GM12878 (cell line): ENCODE measurements around the gene CSMD2. TPM values are rescaled to one million over a fixed set of nuclear protein-coding genes. Genes with fewer than 3 reads are reported as not detected.

Experiments used
- ATAC-seq: fragments of 200-7000 bp; cut with Tn5 transposase; 3 replicates; pipeline ENCODE4 v1.9.1; 2020; ENCODE audit warnings: mild to moderate bottlenecking, moderate library complexity
- BruUV-seq: library from RNA; stranded (reverse); fragments of 400-500 nt; replicated peaks from 2 replicates; lab custom pipeline; 2021; lab: Mats Ljungman, UMichigan
- CTCF ChIA-PET: fragments of 300-600 bp; sonication (Branson Sonifier 250); formaldehyde crosslinking; extraction: SDS; loops from one replicate; lab custom pipeline; 2021; ENCODE audit warnings: inconsistent platforms; lab: Yijun Ruan, JAX
- POLR2A ChIA-PET: fragments of 350-600 bp; formaldehyde crosslinking; extraction: SDS; loops from one replicate; lab custom pipeline; 2021; ENCODE audit warnings: inconsistent platforms; lab: Charles Lee
- RAD21 ChIA-PET: fragments of 300-600 bp; sonication (Branson Sonifier 250); formaldehyde crosslinking; loops from one replicate; lab custom pipeline; 2023; ENCODE audit warnings: antibody characterized with exemption; ENCODE audit not compliant: unreplicated experiment; lab: Charles Lee
- SMC1A ChIA-PET: fragments of 300-600 bp; sonication (Branson Sonifier 250); formaldehyde crosslinking; loops from one replicate; lab custom pipeline; 2023; ENCODE audit not compliant: unreplicated experiment, uncharacterized antibody; lab: Charles Lee
- DNase-seq: peaks from one replicate; pipeline ENCODE4 v3.0.0-alpha.2; 2011; ENCODE audit warnings: low read depth, low spot score
- FAIRE-seq: peaks from 3 replicates; lab custom pipeline; 2011; peaks lifted over from hg19 to GRCh38; lab: Jason Lieb, UNC
- H2AFZ ChIP-seq: 2 replicates; pipeline ENCODE4 v1.6.0; 2011; ENCODE audit warnings: low read depth, low read length, control low read depth; ENCODE audit not compliant: control insufficient read depth
- H3K27ac ChIP-seq: 2 replicates; pipeline ENCODE4 v1.5.1; 2011; ENCODE audit warnings: control low read depth; ENCODE audit not compliant: control insufficient read depth, insufficient read depth
- H3K27me3 ChIP-seq, 2 experiments: replicated peaks in 1 of 2; 2 replicates each; pipeline versions ENCODE4 v1.6.0 to v1.6.1; 2011; ENCODE audit warnings: low read length in 1 of 2; ENCODE audit not compliant: control insufficient read depth in 2 of 2, insufficient read depth in 2 of 2
- H3K36me3 ChIP-seq, 2 experiments: 2 replicates each; pipeline ENCODE4 v1.5.1; 2011; ENCODE audit warnings: low read length in 1 of 2; ENCODE audit not compliant: control insufficient read depth in 2 of 2, insufficient read depth in 2 of 2
- H3K4me1 ChIP-seq: 2 replicates; pipeline ENCODE4 v1.6.1; 2011; ENCODE audit warnings: mild to moderate bottlenecking, low read length, moderate library complexity, mixed read lengths; ENCODE audit not compliant: control insufficient read depth, insufficient read depth
- H3K4me2 ChIP-seq: 2 replicates; pipeline ENCODE4 v1.6.0; 2011; ENCODE audit warnings: control low read depth; ENCODE audit not compliant: control insufficient read depth, insufficient read depth
- H3K4me3 ChIP-seq: fragments of 200-600 bp; sonication (generic); 2 replicates; pipeline ENCODE4 v1.5.1; 2016
- H3K79me2 ChIP-seq: 2 replicates; pipeline ENCODE4 v1.6.0; 2011; ENCODE audit warnings: low read length; ENCODE audit not compliant: control insufficient read depth, insufficient read depth
- H3K9ac ChIP-seq: 2 replicates; pipeline ENCODE4 v1.8.0; 2011; ENCODE audit warnings: low read length, control low read depth, mixed read lengths; ENCODE audit not compliant: control insufficient read depth, insufficient read depth
- H3K9me3 ChIP-seq: replicated peaks from 3 replicates; pipeline ENCODE4 v1.5.1; 2011; ENCODE audit warnings: mild to moderate bottlenecking, low read length; ENCODE audit not compliant: control insufficient read depth, insufficient read depth
- H4K20me1 ChIP-seq: 2 replicates; pipeline ENCODE4 v1.6.0; 2011; ENCODE audit not compliant: control insufficient read depth, insufficient read depth
- BCL11A ChIP-seq: IDR thresholded peaks from 2 replicates; pipeline ENCODE4 v1.6.1; 2011; ENCODE audit warnings: low read depth, low read length
- KAT2A ChIP-seq: conservative IDR thresholded peaks from 2 replicates; pipeline ENCODE4 v1.6.1; 2011; ENCODE audit warnings: low read depth, low read length; ENCODE audit not compliant: control insufficient read depth
- NR2C1 ChIP-seq: fragments of 450-650 bp; IDR thresholded peaks from 2 replicates; pipeline ENCODE4 v1.6.1; 2017; ENCODE audit warnings: antibody characterized with exemption, mild to moderate bottlenecking, moderate library complexity
- RAD21 ChIP-seq: IDR thresholded peaks from 2 replicates; pipeline ENCODE4 v1.6.1; 2011; ENCODE audit warnings: mild to moderate bottlenecking, low read depth, low read length, moderate library complexity; ENCODE audit not compliant: insufficient read depth
- RAD51 ChIP-seq: fragments of 450-650 bp; IDR thresholded peaks from 2 replicates; pipeline ENCODE4 v1.6.1; 2016; ENCODE audit warnings: moderate library complexity, mild to moderate bottlenecking, inconsistent platforms
- SIN3A ChIP-seq: IDR thresholded peaks from 2 replicates; pipeline ENCODE4 v1.6.1; 2012; ENCODE audit warnings: low read depth, low read length, improper control_type of control experiment
- SMAD1 ChIP-seq: fragments of 450-650 bp; IDR thresholded peaks from 2 replicates; pipeline ENCODE4 v1.6.1; 2018; ENCODE audit warnings: mild to moderate bottlenecking, low read depth; ENCODE audit not compliant: partially characterized antibody
- SMC3 ChIP-seq: IDR thresholded peaks from 2 replicates; pipeline ENCODE4 v1.6.1; 2011; ENCODE audit warnings: low read length, improper control_type of control experiment, borderline replicate concordance
- ZNF274 ChIP-seq: IDR thresholded peaks from one replicate; pipeline ENCODE4 v1.8.0; 2011; ENCODE audit not compliant: insufficient read length, insufficient read depth
- ZZZ3 ChIP-seq: IDR thresholded peaks from 2 replicates; pipeline ENCODE4 v1.6.1; 2011; ENCODE audit warnings: low read depth; ENCODE audit not compliant: control insufficient read depth, insufficient read length
- WGBS: methylation state at CpG from one replicate; pipeline ENCODE4 v1.1.6; 2016; ENCODE audit warnings: low lambda C conversion rate; ENCODE audit not compliant: insufficient replicate concordance, insufficient coverage; ENCODE audit errors: missing lambda C conversion rate; 5-methylcytosine and 5-hydroxymethylcytosine counted together
- in situ Hi-C: fragments of 300-500 bp; cut with MboI; formaldehyde crosslinking; loops from 9 replicates; pipeline ENCODE4 v1.14.3; 2018; ENCODE audit warnings: mixed read lengths
- intact Hi-C: fragments of 100-400 bp; cut with micrococcal nuclease; formaldehyde crosslinking; loops from one replicate; pipeline ENCODE4 v1.14.2; 2022; ENCODE audit not compliant: unreplicated experiment
- polyA plus RNA-seq, 11 experiments: library from polyadenylated mRNA; depleted of rRNA in 4 of 11; unstranded in 6 of 11; stranded (reverse) in 5 of 11; fragments of >200 nt; fragmentation: Nextera tagmentation in 4 of 11; fragmentation: Illumina TruSeq in 1 of 11; extraction: Ambion mirVana in 4 of 11; extraction: Trizol in 1 of 11; gene quantifications; 1 replicate in 1 of 11; 2 replicates in 10 of 11; pipeline versions ENCODE4 v1.2.1 to v1.2.3, GENCODE V29; 2011 to 2016; ENCODE audit warnings: inconsistent platforms in 2 of 11, missing spikeins in 2 of 11, low read depth in 1 of 11
- total RNA-seq, 4 experiments: library from RNA; depleted of rRNA in 3 of 4; stranded (reverse); fragments of >200 nt in 3 of 4; fragmentation: Illumina TruSeq in 1 of 4; extraction: Trizol in 1 of 4; gene quantifications; 2 replicates each; pipeline versions ENCODE4 v1.2.1 to v1.2.3, GENCODE V29; 2013 to 2021
- TF ChIP-seq, protein P1 (sequence below): IDR thresholded peaks from 2 replicates; pipeline ENCODE4 v1.6.1; 2011; ENCODE audit warnings: borderline replicate concordance, low read depth, mild to moderate bottlenecking, moderate library complexity, mixed read lengths, low read length; ENCODE audit not compliant: insufficient read depth; ENCODE audit errors: extremely low read length
- TF ChIP-seq, protein P2 (sequence below): fragments of 450-650 bp; formaldehyde crosslinking; IDR thresholded peaks from 2 replicates; pipeline ENCODE4 v1.5.0; 2022; ENCODE audit warnings: mild to moderate bottlenecking, missing genetic modification characterization
- TF ChIP-seq, protein P3 (sequence below): fragments of 450-650 bp; IDR thresholded peaks from 2 replicates; pipeline ENCODE4 v1.6.1; 2016; ENCODE audit warnings: mild to moderate bottlenecking

The CSMD2 gene
- total and polyA plus RNA-seq, 10 of the 15 experiments (the other 5 are each of a cell fraction or from before 2014, with no cell fraction given) = under 0.01 TPM; not detected in 9

DNA sequence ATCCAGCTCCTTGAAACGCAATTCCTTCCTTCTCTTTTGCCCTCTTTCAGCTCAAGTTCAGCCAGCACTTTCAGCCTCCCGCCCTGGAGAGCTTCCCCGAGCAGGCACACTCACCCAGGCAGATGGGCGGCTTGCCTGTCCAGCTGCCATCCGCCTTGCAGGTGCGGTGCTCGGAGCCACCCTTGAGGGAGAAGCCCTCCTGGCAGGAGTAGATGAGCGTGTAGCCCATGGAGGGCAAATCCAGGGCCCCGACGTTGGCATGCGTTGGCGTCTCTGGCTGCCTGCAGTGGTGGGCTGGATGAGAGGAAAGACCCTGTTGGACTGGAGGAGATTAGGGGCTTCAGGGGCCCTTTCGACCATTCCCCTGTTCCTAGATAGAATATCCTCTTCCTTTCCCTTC lies 632.1 kb downstream of the CSMD2 start:
- no peak overlapping the region for H3K4me2 ChIP-seq
- no peaks in the 10 kb centered on the region for H4K20me1 ChIP-seq
- no peak overlapping the region for H3K9ac ChIP-seq
- POLR2A ChIA-PET = no interaction called here
- SMC1A ChIA-PET = no interaction called here
- no TSS peak for BruUV-seq
- no peak overlapping the region for H3K27ac ChIP-seq
- H2AFZ ChIP-seq = no peak overlapping the region
- RAD21 ChIA-PET = no interaction called here
- in situ Hi-C loops = no loop called here
- CTCF ChIA-PET = no interaction called here
- intact Hi-C loops = no loop called here
- no peak overlapping the region for H3K4me3 ChIP-seq
- no peak for DNase-seq
- TF ChIP-seq RAD21 = no peak
- TF ChIP-seq SIN3A = no peak
- H3K79me2 ChIP-seq = no peaks in the 10 kb centered on the region
- H3K9me3 ChIP-seq = no peaks in the 10 kb centered on the region; the same call in 2 of the 3 replicates
- 43% methylated on average over 13 of the region's 13 CpGs for WGBS
- H3K27me3 ChIP-seq = peaks cover 0 to 3% of the 10 kb centered on the region in 2 experiments; a peak in 1 of 4 replicates
- no peaks in the 10 kb centered on the region for H3K4me1 ChIP-seq
- no peak for FAIRE-seq
- ATAC-seq = no peak
- H3K36me3 ChIP-seq = no peaks in the 10 kb centered on the region

DNA sequence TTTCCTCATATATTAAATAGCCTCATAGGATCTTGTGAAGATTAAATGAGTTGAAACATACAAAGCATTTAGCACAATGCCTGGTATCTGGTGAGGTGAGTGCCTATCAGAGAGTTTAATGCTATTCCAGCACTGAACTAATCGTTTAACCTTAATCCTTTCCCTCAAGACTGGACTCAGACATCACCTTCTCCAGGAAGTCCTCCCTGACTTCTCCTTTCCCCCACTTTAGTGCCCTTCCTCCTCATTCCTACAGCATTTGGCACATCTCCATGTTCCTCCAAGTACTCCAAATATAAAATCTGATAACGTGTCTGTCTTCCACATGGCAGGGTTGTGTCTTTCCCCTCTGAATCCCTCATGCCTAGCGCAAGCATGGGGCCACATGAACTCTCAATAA lies 632.8 kb downstream of the CSMD2 start:
- Histone ChIP-seq H3K9me3 (no peaks in the 10 kb centered on the region; the same call in 2 of the 3 replicates), H3K27me3 (peaks cover 0 to 3% of the 10 kb centered on the region in 2 experiments; a peak in 1 of 4 replicates), H3K9ac (no peak overlapping the region), H2AFZ (no peak overlapping the region), H3K4me3 (no peak overlapping the region), H3K79me2 (no peaks in the 10 kb centered on the region), H3K4me2 (no peak overlapping the region), H3K4me1 (no peaks in the 10 kb centered on the region), H3K27ac (no peak overlapping the region), H4K20me1 (no peaks in the 10 kb centered on the region), H3K36me3 (no peaks in the 10 kb centered on the region)
- RAD21 ChIA-PET = no interaction called here
- no TSS peak for BruUV-seq
- POLR2A ChIA-PET = no interaction called here
- DNase-seq = no peak
- ATAC-seq = no peak
- intact Hi-C loops (no loop called here), in situ Hi-C loops (no loop called here)
- CTCF ChIA-PET = no interaction called here
- 18% methylated on average over 3 of the region's 3 CpGs for WGBS
- FAIRE-seq = no peak
- SMC1A ChIA-PET = no interaction called here
- TF ChIP-seq, protein P1, sequence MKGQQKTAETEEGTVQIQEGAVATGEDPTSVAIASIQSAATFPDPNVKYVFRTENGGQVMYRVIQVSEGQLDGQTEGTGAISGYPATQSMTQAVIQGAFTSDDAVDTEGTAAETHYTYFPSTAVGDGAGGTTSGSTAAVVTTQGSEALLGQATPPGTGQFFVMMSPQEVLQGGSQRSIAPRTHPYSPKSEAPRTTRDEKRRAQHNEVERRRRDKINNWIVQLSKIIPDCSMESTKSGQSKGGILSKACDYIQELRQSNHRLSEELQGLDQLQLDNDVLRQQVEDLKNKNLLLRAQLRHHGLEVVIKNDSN = no peak
- TF ChIP-seq KAT2A (no peak), NR2C1 (no peak), ZZZ3 (no peak), RAD51 (no peak), SMAD1 (no peak), BCL11A (no peak), SMC3 (no peak), ZNF274 (no peak)
- TF ChIP-seq, protein P2, sequence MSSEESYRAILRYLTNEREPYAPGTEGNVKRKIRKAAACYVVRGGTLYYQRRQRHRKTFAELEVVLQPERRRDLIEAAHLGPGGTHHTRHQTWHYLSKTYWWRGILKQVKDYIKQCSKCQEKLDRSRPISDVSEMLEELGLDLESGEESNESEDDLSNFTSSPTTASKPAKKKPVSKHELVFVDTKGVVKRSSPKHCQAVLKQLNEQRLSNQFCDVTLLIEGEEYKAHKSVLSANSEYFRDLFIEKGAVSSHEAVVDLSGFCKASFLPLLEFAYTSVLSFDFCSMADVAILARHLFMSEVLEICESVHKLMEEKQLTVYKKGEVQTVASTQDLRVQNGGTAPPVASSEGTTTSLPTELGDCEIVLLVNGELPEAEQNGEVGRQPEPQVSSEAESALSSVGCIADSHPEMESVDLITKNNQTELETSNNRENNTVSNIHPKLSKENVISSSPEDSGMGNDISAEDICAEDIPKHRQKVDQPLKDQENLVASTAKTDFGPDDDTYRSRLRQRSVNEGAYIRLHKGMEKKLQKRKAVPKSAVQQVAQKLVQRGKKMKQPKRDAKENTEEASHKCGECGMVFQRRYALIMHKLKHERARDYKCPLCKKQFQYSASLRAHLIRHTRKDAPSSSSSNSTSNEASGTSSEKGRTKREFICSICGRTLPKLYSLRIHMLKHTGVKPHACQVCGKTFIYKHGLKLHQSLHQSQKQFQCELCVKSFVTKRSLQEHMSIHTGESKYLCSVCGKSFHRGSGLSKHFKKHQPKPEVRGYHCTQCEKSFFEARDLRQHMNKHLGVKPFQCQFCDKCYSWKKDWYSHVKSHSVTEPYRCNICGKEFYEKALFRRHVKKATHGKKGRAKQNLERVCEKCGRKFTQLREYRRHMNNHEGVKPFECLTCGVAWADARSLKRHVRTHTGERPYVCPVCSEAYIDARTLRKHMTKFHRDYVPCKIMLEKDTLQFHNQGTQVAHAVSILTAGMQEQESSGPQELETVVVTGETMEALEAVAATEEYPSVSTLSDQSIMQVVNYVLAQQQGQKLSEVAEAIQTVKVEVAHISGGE = no peak
- TF ChIP-seq, protein P3, sequence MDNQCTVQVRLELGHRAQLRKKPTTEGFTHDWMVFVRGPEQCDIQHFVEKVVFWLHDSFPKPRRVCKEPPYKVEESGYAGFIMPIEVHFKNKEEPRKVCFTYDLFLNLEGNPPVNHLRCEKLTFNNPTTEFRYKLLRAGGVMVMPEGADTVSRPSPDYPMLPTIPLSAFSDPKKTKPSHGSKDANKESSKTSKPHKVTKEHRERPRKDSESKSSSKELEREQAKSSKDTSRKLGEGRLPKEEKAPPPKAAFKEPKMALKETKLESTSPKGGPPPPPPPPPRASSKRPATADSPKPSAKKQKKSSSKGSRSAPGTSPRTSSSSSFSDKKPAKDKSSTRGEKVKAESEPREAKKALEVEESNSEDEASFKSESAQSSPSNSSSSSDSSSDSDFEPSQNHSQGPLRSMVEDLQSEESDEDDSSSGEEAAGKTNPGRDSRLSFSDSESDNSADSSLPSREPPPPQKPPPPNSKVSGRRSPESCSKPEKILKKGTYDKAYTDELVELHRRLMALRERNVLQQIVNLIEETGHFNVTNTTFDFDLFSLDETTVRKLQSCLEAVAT = no peak
